ENCODE data around the gene SOS1. TPM values are rescaled to one million over a fixed set of nuclear protein-coding genes. Genes with fewer than 3 reads are reported as not detected.

The SOS1 gene
- total RNA-seq, 1 donor from 2014 or later, result 28.5 TPM

GRCh38 chr2:38977047-38977446 lies 143.8 kb downstream of the SOS1 start:
- Histone ChIP-seq H3K4me2 (no peak overlapping the region), H3K4me1 (no peaks in the 10 kb centered on the region), H3K9me3 (ENCODE audit: low read depth) (no peaks in the 10 kb centered on the region), H3K27ac (no peak overlapping the region), H4K20me1 (ENCODE audit: low read depth) (no peaks in the 10 kb centered on the region), H3K36me3 (no peaks in the 10 kb centered on the region), H3K4me3 (no peak overlapping the region), H3F3A (ENCODE audit: low read depth) (no peaks in the 10 kb centered on the region), H3K27me3 (no peaks in the 10 kb centered on the region), H3K9ac (no peak overlapping the region), H2AFZ (replicated peaks) (no peak overlapping the region), H3K79me2 (ENCODE audit: low read depth) (no peaks in the 10 kb centered on the region)
- no peak for TF ChIP-seq EZH2phosphoT487 (IDR thresholded peaks at IDR 0.05)
- no peak for TF ChIP-seq EZH2 (IDR thresholded peaks at IDR 0.05)
- TF ChIP-seq, protein P1, sequence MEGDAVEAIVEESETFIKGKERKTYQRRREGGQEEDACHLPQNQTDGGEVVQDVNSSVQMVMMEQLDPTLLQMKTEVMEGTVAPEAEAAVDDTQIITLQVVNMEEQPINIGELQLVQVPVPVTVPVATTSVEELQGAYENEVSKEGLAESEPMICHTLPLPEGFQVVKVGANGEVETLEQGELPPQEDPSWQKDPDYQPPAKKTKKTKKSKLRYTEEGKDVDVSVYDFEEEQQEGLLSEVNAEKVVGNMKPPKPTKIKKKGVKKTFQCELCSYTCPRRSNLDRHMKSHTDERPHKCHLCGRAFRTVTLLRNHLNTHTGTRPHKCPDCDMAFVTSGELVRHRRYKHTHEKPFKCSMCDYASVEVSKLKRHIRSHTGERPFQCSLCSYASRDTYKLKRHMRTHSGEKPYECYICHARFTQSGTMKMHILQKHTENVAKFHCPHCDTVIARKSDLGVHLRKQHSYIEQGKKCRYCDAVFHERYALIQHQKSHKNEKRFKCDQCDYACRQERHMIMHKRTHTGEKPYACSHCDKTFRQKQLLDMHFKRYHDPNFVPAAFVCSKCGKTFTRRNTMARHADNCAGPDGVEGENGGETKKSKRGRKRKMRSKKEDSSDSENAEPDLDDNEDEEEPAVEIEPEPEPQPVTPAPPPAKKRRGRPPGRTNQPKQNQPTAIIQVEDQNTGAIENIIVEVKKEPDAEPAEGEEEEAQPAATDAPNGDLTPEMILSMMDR (IDR thresholded peaks at IDR 0.05), result no peak
- Mint-ChIP-seq H3K27ac (no peak overlapping the region), H3K9me3 (no peaks in the 10 kb centered on the region), H3K4me3 (no peak overlapping the region), H3K27me3 (ENCODE audit: insufficient read depth, low read depth) (peaks cover 2% of the 10 kb centered on the region), H3K4me1 (no peaks in the 10 kb centered on the region), H3K36me3 (peaks cover 2% of the 10 kb centered on the region)
- no peak for DNase-seq (ENCODE audit: low spot score)

- no peak for DNase-seq (ENCODE audit: low spot score)
- Histone ChIP-seq H3K4me1 (no peaks in the 10 kb centered on the region), H3K9ac (no peak overlapping the region), H3K79me2 (ENCODE audit: low read depth) (no peaks in the 10 kb centered on the region), H3K27ac (no peak overlapping the region), H4K20me1 (ENCODE audit: low read depth) (no peaks in the 10 kb centered on the region), H3K36me3 (no peaks in the 10 kb centered on the region), H3F3A (ENCODE audit: low read depth) (no peaks in the 10 kb centered on the region), H3K4me3 (no peak overlapping the region), H2AFZ (replicated peaks) (no peak overlapping the region), H3K4me2 (no peak overlapping the region), H3K27me3 (no peaks in the 10 kb centered on the region), H3K9me3 (ENCODE audit: low read depth) (no peaks in the 10 kb centered on the region)
- Mint-ChIP-seq H3K27ac (no peak overlapping the region), H3K36me3 (peaks cover 2% of the 10 kb centered on the region), H3K4me3 (no peak overlapping the region), H3K9me3 (no peaks in the 10 kb centered on the region), H3K27me3 (ENCODE audit: insufficient read depth, low read depth) (peaks cover 2% of the 10 kb centered on the region), H3K4me1 (no peaks in the 10 kb centered on the region)
- TF ChIP-seq EZH2phosphoT487 (IDR thresholded peaks at IDR 0.05), result no peak
- no peak for TF ChIP-seq EZH2 (IDR thresholded peaks at IDR 0.05)
- TF ChIP-seq, protein P1 (IDR thresholded peaks at IDR 0.05), result no peak
These were observed 145.8 kb downstream of the SOS1 start for GRCh38 chr2:38975042-38975441.

GRCh38 chr2:38973266-38973665 lies 147.6 kb downstream of the SOS1 start:
- H3K4me3 ChIP-seq, result no peak overlapping the region
- no peaks in the 10 kb centered on the region for H3K36me3 ChIP-seq
- H3K9me3 Mint-ChIP-seq, result no peaks in the 10 kb centered on the region
- no peaks in the 10 kb centered on the region for H3K27me3 ChIP-seq
- no peaks in the 10 kb centered on the region for H4K20me1 ChIP-seq (ENCODE audit: low read depth)
- peaks cover 2% of the 10 kb centered on the region for H3K27me3 Mint-ChIP-seq (ENCODE audit: insufficient read depth, low read depth)
- H3K36me3 Mint-ChIP-seq, result peaks cover 2% of the 10 kb centered on the region
- H3K9ac ChIP-seq, result no peak overlapping the region
- no peak overlapping the region for H3K27ac ChIP-seq
- H3K27ac Mint-ChIP-seq, result no peak overlapping the region
- no peak overlapping the region for H3K4me3 Mint-ChIP-seq
- no peak for DNase-seq (ENCODE audit: low spot score)
- no peaks in the 10 kb centered on the region for H3K9me3 ChIP-seq (ENCODE audit: low read depth)
- no peaks in the 10 kb centered on the region for H3K4me1 Mint-ChIP-seq
- H3K79me2 ChIP-seq (ENCODE audit: low read depth), result no peaks in the 10 kb centered on the region
- TF ChIP-seq, protein P1 (IDR thresholded peaks at IDR 0.05), result no peak
- H3K4me2 ChIP-seq, result no peak overlapping the region
- H2AFZ ChIP-seq (replicated peaks), result no peak overlapping the region
- H3F3A ChIP-seq (ENCODE audit: low read depth), result no peaks in the 10 kb centered on the region
- no peaks in the 10 kb centered on the region for H3K4me1 ChIP-seq

DNA sequence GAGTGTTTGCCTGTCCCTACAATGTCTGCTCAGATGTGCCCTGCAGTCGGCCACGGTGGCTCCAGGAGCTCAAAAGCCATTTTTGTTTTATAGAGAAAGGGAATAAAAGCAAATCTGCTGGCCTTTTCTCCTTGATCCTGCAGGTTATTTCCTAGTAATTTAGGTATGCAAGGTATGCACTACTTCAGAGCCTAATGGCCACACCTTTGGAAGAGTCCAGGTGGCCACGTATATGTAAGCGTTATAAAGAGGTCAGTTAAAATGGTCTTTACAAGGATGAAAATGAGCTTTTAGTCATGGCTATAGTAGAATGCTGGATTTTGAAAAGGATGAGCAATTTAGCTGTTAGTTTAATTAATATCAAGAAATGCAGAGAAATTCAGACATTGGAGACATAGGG lies 149.5 kb downstream of the SOS1 start:
- TF ChIP-seq EZH2phosphoT487 (IDR thresholded peaks at IDR 0.05), result no peak
- H3K9ac ChIP-seq, result no peak overlapping the region

More for the DNA sequence above, 149.5 kb downstream of the SOS1 start:
- Histone ChIP-seq H3K4me2 (no peak overlapping the region), H3K9me3 (ENCODE audit: low read depth) (no peaks in the 10 kb centered on the region), H3K4me3 (no peak overlapping the region), H2AFZ (replicated peaks) (no peak overlapping the region), H3K27ac (no peak overlapping the region), H3K4me1 (no peaks in the 10 kb centered on the region), H3F3A (ENCODE audit: low read depth) (no peaks in the 10 kb centered on the region), H3K27me3 (no peaks in the 10 kb centered on the region), H4K20me1 (ENCODE audit: low read depth) (no peaks in the 10 kb centered on the region), H3K79me2 (ENCODE audit: low read depth) (no peaks in the 10 kb centered on the region), H3K36me3 (no peaks in the 10 kb centered on the region)
- Mint-ChIP-seq H3K27me3 (ENCODE audit: insufficient read depth, low read depth) (peaks cover 2% of the 10 kb centered on the region), H3K4me3 (no peak overlapping the region), H3K36me3 (no peaks in the 10 kb centered on the region), H3K9me3 (no peaks in the 10 kb centered on the region), H3K4me1 (peaks cover 6% of the 10 kb centered on the region), H3K27ac (no peak overlapping the region)
- no peak for DNase-seq (ENCODE audit: low spot score)

Measured in neural progenitor cell (in vitro differentiated cells).